ENCODE results near the gene SPATS2L.
"Not testable (repeated sequence)": the region's sequence is repeated elsewhere in the genome, so short reads cannot be mapped to it uniquely, and the experiment has no call there.

Gene SPATS2L

DNA sequence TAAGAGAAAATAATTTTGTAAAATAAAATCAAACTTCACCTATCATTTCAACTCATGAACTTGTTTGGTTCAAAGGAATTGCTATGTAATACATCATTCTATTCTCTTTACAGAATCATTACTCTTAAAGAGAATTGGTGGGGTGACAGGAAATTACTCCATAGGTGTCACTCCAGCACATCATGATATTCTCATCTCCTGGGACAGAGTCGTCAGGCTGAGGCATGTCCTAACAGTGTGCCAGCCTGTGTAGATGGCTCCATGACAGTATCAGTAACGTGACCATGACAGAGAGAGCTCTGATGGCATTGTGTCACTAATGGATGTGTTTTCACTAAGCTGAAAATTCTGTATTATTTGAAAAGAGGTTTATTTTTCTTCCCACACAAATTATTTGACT lies 13.9 kb downstream of the SPATS2L start:
- DNase-seq (ENCODE audit: low read depth in 2 of 2), result no peak

- DNase-seq (ENCODE audit: low read depth in 2 of 2), result no peak
These were observed 14.5 kb downstream of the SPATS2L start for GRCh38 chr2:200320991-200321390.

DNA sequence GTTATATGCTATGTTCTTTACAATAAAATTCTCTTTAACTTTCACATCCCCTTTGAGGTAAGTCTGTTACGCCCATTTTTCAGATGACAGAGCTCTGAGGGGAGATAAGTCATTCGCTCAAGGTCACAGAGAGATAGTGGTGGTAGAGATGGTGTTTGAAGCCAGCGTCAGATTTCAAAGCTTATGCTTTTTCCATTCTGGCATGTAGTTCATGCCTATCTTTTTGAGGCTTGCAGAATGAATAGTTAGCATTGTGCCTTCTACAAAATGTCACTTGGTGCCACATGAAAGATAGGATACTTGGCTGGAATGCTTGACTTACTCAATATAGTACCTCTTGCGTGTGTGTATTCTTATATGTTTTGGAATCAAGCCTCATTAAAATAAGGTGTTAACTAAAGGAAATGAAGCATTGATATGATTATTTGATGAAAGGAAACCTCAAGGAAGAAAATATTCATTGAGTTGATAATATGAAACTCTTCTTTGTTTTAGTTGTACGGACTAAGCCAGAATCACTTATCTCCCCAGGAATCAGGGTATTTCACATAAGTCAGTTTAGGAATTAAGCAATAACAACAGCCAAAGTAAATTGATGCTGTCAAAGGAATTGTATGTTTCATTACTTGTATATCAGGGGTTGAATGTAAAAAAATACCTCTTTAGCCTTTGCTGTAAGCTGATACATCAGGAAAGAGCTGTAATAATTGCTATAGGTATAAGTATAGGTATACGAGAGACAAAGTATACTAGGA lies 15.5 kb downstream of the SPATS2L start:
- no peak for DNase-seq (ENCODE audit: low read depth in 2 of 2)

DNA sequence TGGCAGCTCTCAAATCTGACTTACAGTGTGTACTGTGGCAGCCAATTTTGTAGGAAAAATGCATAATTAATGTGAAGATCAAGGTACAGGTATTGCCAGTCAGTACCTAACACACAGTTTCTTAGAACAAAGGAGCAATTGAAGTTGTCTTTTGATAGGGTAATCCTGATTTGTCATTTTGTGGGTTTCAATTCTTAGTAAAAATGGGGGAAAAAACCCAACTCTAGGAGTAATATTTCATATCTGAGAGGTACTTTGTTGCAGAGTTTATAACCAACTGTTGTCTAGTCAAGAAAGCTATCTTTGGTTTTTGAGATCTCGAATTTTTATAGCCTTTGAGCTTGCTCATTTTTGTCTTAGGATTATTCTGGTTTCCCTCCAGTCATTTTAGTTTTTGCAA lies 16.1 kb downstream of the SPATS2L start:
- no peak for DNase-seq (ENCODE audit: low read depth in 2 of 2)

DNA sequence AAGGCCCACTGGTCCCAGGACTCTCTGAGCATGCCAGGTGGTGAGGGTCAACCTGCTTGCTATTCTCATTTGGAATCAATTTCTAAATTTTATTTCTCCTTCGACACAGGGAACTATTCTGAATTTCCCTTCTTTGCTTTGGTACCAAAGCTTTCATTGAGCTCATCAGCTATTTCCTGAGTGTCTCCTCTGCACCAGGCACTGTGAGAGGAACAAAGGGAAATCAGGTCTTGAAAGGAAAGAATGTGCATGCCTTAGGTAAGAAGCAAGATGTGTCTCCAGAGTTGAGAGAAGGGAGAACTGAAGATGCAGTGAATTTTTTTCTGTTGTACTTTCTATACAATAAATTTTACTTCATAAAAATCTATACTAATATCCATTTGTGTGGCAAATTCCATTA lies 17.9 kb downstream of the SPATS2L start:
- no peak for DNase-seq (ENCODE audit: low read depth in 2 of 2)

DNA sequence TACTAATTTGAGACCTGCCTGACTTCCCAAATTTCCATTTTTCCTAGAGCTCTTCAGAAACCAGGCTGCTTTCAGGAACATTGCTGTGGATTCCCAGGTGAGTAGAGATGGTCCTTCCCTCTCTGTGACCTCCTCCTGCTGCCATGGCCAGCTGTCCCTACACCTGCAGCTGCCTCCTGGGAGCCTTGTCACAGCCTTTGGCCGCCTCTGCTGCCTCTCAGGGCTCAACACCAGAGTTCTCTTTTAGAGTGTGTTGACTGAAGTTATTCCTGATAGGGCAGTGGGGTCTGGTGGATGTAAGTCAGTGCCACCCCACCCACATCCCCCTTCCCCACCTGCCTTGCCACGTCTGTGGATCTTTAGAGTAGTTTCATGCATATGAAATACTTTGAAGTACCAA lies 22.9 kb downstream of the SPATS2L start:
- DNase-seq (ENCODE audit: low read depth in 2 of 2), result no peak

GRCh38 chr2:200329798-200330197 lies 23.3 kb downstream of the SPATS2L start:
- no peak for DNase-seq (ENCODE audit: low read depth in 2 of 2)

GRCh38 chr2:200330351-200331060 lies 24.0 kb downstream of the SPATS2L start:
- no peak for DNase-seq (ENCODE audit: low read depth in 2 of 2)

GRCh38 chr2:200331061-200331400 lies 24.5 kb downstream of the SPATS2L start:
- DNase-seq (ENCODE audit: low read depth in 2 of 2), result no peak

DNA sequence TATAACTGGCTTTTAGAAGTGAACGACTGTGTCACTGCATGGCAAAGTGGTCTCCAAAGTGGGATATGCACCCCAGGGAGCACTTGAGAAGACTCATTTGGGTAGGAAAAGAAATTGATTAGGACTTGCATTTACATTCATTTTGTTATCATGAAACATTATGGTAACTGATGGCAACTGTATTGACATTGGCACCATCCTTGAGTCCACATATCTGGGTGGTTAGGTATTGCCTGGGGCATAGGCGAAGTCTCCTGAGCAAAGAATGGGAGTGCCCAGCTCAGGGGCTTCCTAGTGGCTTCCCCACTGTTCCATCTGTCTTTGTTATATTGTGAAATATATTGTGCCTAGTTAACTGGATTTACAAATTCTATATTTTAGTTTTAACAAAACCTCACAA lies 29.2 kb downstream of the SPATS2L start:
- DNase-seq (ENCODE audit: low read depth in 2 of 2), result no peak

DNA sequence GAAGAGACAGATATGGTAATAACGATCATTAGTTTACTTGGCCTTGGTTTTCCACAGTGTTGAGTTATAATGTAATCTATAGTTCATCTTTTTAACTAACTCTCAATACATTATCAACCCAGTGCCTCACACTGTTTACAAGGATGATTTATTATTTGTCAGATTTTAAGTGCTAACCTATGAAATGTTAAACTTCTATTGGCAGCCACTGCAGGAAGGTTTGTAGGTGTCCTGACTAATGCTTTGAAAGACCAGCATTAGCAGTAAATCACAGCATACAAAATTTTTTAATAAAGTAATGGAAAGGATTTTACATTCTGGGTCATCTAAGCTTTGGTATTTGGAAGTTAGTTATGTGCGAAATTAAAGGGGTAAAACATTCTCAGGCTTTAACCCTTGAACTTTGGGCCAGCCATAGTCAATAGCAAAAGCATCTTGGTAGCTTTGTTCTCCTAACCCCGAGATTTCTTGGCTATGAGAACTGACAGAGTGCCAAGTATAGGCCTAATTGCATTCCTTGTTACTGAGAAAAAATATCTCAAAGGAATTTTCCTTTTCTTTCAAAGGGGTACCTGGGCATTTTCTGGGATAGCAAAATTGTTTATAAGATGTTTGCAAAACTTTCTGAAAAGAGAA lies 30.6 kb downstream of the SPATS2L start:
- no peak for DNase-seq (ENCODE audit: low read depth in 2 of 2)

DNA sequence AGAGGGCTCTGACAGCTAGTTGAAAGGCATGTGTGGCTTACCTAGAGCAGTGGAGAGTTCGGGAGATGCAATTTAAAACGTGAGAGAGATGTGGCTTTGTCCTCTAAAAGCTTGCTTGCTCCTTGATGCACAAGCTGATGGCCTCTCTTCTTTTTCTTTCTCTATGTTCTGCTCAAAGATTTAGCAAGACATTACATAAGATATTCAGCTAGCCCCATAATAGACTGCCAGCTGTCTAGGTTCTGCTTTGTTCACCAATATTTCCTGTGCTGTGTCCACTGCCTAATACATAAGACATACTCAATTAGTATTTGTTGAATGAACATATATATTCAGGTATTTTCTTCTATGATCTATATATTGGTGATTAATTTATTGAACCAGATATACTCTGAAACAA lies 31.1 kb downstream of the SPATS2L start:
- DNase-seq (ENCODE audit: low read depth in 2 of 2), result no peak

DNA sequence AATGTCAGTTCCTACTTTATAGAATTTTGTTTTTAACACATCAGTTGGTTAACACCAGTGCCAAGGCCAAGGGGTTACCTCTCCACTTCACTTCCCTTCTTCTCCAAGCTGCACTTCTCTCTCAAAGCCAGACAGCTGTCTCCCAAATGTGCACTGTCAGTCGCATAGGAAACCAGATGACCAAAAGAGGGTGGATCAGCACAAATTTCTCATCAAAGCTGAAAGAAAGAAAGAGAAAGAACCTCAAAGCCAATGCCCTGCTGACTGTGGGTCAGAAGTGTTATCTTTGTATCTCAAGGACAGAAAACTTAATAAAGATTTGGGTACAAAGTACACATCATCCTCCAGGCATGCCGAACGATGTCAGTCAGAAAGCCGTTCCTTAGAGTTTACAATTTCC lies 32.2 kb downstream of the SPATS2L start:
- DNase-seq (ENCODE audit: low read depth in 2 of 2), result no peak

GRCh38 chr2:200340508-200341224 lies 34.2 kb downstream of the SPATS2L start:
- no peak for DNase-seq (ENCODE audit: low read depth in 2 of 2)

DNA sequence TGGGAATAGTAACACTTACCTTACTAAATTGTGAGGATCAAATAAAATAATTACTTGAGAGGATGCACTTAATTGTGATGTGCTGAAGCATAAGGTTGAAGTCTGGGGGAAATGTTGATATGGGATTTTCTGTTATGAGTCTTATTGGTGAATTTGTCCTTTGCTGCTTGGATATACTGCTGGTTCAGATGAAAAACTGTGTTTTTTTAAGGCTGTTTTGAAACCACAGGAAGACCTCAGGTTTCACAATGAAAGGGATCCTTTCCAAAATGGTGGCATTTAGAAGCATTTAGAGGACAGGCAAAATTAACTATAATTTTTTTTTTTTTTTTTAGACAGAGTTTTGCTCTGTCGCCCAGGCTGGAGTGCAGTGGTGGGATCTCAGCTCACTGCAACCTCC lies 34.9 kb downstream of the SPATS2L start:
- no peak for DNase-seq (ENCODE audit: low read depth in 2 of 2)

GRCh38 chr2:200342235-200342634 lies 35.7 kb downstream of the SPATS2L start:
- DNase-seq (ENCODE audit: low read depth in 2 of 2), result no peak

DNA sequence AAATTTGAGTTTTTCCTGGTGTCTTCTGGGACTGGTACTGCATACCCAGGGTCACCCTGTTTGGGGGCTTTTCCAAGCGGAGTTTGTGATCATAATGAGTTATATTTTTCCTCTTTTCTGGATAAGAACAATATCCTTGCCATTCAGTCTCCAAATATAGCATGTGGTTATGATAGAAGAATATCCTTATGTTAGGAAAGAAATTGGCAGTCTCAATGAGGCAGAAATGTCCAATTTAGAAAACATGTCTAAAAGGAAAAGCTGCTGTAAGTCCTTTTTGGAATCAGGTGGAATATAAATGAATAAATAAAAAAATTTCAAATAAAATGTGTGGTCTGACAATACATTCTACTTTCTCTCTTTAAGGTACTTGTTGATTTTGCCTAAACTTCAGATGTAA lies 36.2 kb downstream of the SPATS2L start:
- DNase-seq (ENCODE audit: low read depth in 2 of 2), result no peak

- DNase-seq (ENCODE audit: low read depth in 2 of 2), result not testable (repeated sequence)
These were observed 37.7 kb downstream of the SPATS2L start for GRCh38 chr2:200344202-200344601.

DNA sequence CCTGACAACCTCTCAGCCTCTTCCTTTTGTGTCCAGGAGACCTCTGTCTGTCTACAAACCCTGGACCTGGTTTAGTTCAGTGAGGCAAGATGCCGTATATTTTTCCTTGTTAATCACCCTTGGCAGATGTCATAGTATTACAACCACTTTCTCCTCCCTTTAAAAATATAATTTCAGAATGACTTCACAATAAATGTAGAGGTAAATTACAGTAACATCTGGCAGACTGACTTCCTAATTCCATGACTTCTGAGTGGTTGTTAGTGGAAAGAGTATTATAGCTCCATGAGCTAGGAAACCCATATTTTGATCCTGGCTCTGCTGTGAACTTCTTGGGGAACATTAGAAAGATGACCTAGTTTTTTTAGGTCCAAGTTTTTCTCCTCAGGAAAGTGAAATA lies 39.5 kb downstream of the SPATS2L start:
- no peak for DNase-seq (ENCODE audit: low read depth in 2 of 2)

GRCh38 chr2:200347301-200347700 lies 40.8 kb downstream of the SPATS2L start:
- no peak for DNase-seq (ENCODE audit: low read depth in 2 of 2)

GRCh38 chr2:200348897-200349563 lies 42.5 kb downstream of the SPATS2L start:
- no peak for DNase-seq (ENCODE audit: low read depth in 2 of 2)

DNA sequence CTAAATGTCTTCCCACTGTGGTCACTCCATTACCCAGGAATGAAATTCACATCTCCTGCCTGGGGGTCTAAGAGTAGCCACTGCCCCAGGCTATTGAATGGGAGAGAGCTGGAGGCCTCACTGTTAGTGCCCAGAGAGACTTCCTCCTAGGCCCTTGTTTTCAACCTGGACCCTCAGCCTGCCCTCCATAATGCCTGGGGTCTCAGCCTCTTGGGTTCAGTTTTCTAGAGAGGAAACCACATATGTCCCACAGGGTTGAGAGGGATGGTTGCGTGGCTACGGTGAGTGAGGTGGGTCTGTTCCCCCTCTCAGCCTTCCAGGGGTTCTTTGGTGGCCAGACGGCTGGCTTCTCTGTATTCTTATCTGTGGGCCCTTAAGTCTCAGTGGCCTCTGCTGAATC lies 43.4 kb downstream of the SPATS2L start:
- DNase-seq (ENCODE audit: low read depth in 2 of 2), result no peak

Measured in activated CD8-positive, alpha-beta memory T cell treated with anti-CD3 and anti-CD28 coated beads for 4 hours (primary cell).